Epidermal melanocyte (primary cell): Measurements from ENCODE around the gene CRYBG1.

ENCODE experiments used
- DNase-seq: peaks from one replicate; pipeline ENCODE4 v3.0.0; 2011; ENCODE audit warnings: low spot score; ENCODE audit not compliant: insufficient read length

The CRYBG1 gene

DNA sequence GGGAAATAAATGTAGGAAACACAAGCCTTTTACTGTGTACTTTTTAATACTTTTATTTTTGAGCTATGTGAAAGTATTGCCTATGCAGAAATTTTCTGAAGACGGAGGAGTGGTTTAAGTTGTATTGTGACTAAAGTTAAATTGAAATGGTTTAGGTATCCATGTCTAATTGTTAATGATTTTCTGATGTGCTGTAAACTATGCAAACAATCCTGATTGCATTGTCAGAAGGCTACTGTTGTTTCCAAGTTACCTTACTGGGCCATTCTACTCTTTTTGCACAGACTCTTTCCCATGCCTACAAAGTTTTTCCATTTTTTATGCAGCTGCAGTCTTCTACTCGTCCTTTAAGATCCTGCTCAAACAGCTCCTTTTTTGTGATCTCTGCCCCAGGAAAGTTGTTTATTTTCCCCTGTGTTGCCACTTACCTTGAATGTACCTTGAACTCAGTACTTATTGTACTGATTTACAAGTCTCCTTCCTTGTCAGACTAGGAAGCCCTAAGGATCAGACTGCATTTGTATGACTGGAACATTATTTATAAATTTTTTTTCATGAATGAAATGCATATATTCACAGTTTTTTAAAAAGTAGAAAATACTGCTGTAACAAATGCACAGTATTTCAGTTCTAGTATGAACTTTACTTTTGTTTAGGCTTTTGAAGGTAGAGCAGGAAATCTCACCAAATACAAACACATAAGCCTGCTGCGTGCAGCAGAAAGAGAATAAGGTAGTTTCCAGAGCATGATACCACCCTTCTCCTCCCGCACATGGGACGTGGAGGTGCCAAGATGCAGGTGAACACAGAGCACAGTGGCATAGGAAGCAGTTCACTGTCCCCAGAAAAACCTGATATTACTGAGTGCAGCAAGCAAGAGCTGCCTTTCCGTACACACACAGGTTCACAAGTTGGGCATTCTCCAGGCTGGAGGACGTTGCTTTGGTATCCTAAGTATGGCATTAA lies 97.8 kb downstream of the CRYBG1 start:
- no peak for DNase-seq

DNA sequence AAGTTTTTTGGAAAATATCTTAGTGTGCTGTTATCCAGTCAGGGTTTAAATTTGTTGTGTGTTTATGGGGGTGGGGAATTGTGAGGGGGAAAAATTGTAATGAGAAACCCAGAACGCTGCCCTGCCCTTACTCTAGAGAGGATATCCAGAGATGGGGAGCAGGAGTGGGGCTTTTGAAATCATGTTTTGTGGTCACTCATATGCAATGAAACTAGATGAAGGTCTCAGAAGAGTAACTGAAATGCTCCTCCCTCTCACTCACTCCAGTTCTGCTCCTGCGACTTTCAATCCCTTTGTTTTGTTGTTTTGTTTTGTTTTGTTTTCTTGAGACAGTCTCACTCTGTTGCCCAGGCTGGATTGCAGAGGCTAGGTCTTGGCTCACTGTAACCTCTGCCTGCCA lies 100.0 kb downstream of the CRYBG1 start:
- no peak for DNase-seq

DNA sequence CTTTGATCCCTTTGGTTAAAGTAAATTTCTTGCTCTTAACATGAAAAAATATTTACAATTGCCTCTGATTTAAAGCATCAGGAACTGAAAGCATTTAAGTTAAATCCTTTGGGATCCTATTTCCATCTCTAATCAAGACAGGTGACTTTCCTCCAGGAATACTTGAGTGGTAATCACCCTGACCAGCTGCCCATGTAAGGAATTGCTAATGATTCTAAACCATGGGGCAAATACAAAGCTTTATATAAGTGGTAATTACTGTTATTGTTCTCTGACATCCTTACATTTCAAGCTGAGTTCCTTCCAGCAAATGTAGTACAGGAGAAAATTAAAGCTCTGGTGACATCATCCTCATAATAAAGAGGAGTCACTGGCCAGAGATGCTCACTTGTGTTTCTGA lies 100.6 kb downstream of the CRYBG1 start:
- no peak for DNase-seq

DNA sequence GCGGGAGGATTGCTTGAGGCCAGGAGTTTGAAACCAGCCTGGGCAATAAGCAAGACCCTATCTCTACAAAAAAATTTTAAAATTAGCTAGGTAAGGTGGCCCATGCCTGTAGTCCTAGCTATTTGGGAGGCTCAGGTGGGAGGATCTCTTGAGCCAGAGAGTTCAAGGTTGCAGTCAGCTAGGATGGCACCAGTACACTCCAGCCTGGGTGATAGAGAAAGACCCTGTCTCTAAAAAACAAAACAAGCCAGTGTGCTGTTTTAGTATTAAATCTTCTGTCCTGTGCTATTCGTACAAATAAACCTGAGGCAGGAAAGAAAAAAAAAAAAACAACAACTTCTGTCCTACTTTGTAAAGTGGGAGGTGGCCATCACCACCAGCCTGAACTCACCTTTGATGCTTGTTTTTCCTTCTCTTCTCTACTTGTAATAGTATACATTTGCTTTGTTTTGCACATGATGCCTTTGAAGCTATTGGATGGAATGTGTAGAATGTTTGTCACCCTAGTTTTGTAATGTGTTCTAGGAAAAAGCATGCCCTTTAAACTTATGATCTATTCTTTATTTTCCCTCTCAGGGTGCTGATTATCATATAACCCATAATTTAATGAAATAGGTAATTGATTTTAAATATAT lies 102.5 kb downstream of the CRYBG1 start:
- no peak for DNase-seq

DNA sequence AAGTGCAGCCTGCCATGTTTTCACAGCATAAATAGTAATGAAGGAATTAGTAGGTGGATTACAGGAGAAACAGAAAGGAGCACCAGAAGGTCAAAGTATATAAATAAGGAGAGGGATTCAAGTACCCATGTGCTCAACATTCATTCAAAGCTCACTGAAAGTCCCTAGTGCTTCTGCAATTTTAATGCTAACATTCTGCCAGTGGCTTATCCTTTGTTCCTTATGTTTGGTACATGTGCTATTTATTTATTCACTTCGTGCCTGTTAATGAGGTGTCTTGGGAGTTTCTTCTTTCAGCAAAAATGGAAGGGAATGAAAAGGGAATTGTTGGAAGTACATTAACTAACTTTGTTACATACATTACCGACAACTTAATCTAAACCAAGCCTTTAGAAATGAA lies 105.7 kb downstream of the CRYBG1 start:
- DNase-seq: no peak

DNA sequence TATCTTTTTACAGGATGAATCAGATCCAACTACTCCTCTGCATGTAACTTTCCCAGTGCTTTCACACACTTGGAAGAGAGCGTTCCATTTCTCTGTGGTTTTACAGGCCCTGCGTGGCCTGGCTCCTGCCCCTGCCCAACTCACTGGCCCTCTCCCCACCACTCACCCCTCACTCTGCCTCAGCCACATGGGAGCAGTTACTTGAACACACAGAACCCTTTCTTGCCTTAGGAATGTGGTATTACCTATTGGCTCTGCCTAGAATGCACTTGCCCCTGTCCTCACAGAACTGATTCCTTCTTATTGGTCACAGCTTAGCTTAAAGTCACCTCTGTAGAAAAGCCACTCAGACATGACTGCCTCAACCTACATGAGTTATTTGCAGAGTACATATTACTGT lies 108.4 kb downstream of the CRYBG1 start:
- DNase-seq: no peak

DNA sequence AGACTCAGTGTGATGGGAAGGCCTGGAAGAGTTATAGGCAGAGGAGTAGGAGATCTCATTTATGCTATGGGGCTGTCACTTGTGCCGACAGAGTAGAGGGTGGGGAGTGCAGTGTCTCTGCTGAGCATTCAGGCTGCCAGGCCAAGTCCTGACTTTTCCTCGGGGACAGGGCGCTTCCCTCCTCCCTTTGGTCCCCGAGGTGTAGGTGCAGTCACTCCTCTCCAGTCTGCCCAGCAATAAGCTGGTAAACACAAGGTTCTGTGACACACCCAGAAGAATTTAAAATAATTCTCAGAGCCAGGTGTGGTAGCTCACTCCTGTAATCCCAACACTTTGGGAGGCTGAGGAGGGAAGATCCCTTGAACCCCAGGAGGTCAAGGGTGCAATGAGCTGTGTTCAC lies 109.4 kb downstream of the CRYBG1 start:
- no peak for DNase-seq

DNA sequence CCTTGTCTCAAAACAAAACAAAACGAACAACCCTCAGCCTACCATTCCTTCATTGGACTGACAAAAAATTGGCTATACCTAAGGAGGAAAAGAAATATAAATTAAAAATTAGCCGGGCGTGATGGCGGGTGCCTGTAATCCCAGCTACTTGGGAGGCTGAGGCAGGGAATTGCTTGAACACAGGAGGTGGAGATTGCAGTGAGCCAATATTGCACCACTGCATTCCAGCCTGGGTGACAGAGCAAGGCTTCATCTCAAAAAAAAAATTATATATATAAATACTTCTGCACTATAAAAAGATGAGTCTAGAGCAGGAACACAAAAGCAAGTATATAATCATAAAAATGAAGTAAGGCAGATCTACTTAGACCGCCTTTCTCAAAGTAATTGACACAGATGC lies 109.8 kb downstream of the CRYBG1 start:
- no peak for DNase-seq

DNA sequence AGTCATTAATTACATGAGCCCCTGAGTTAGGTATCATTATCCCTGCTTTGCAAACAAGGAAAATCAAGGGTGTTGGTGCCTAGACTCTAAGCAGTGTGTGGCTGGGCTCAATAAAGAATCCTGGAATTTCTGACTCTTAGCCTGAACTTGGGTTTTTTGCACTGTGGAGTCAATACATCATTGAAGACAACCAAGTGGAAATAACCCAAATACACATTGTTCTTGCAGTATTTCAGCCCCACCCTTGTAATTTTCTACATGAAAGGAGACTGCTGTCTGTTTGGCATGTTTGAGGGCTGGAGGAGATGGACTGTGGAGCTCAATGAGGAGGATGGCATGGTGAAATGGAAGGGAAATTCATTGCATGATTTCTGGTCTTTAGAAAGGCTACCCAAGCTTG lies 110.3 kb downstream of the CRYBG1 start:
- no peak for DNase-seq

DNA sequence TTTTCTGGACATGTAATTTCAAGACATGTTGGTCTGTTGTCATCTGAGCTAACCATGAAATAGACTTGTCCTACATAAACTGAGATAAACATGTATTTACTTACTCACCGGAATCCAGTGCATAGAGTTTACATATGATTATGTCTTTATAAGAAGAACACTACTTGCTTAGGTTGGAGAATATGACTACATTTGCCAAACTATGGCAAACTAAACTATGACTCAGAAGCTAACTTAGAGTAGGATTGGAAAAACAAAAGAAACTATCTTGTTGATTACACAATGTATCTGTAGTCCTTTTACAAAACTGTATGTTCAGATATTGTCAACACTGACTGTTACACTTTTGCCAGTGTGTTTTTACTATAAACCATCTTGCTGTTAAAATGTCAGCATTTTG lies 113.3 kb downstream of the CRYBG1 start:
- DNase-seq: no peak

DNA sequence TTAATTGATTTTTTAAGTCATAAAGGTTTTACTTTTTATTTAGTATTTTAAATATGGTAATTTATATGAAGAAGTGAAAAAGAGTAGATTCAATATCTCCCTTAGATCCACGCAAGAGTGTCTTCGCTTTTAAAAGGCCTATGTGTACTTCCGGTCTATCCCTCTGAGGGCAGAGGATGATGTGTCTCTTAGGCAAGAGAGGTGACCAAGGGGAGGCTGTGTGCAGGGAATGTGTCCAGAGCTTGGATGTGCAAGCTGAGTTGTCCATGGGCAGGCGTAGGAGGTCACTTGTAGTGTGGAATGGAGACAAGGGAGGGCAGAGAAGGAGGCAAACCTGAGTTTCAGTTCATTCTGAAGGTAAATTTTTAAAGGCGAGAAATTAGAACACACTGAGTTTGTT lies 113.9 kb downstream of the CRYBG1 start:
- DNase-seq: no peak

DNA sequence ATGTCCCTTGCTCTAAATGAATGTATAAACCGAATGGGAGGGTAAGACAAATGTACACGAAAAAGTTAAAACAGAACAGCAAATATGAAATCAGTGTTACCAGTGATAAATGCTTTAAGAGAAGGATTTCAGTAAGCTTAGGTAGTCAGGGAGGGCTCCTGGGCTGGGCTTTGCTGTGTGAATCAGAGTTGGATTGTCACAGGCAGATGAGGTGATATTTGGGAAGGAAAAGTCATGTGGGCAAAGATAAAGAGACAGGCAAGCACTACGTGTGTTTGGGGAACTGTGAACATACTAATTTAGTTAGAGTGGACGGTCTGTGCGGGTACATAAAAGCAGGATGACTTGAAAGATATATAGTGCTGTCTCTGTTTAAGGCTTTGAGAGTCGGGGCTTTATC lies 114.8 kb downstream of the CRYBG1 start:
- DNase-seq: no peak

DNA sequence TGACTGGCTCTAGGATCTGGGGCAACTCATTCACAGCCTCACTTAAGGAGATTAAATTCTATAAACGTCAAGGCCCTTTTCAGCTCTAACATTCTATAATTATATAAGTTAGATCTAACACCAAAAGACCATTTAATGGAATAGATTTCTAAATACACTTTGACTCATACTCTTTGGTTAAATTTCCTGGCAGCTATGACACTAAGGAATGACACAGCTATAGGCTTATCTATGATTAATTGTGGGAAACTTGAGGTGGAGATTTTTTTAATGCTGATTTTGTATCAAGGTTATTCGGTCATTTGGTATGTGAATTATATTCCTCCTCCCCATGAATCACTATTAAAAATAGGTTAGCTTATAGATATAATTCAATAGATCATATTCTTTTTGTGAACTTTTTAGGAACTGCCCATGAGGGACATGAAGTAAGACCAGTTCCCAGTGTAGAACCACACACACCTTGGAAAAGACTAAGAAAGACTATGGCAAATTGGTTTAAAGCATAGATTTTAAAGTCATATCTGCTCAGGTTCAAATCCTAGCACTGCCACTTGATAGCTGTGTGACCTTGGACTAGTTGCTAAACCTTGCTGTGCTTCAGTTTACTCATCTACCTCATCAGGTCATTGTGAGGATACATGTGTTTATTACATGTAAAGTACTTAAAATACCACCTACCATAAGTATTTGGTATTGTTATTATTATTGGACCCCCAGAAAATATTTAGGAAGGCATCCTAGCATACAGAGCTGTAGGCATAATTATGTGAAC lies 116.0 kb downstream of the CRYBG1 start:
- no peak for DNase-seq

DNA sequence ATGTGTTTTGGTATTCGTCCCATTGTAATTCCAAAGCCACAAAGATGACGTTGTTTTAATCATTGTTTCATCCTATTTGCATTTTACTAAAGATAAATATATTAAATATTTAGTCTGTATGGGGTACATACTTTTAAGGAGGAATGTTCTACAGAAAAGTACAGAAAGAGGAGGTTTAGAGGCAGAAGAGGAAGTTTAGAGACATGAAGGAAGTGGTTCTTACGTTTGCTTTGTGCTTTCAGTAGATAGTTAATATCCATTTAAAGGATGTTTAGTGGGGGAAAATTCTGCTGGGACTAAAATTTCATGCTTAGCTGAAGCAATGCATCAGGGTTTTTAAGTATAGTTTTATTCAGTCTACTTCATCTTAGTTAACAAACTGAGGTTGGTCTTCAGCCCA lies 116.6 kb downstream of the CRYBG1 start:
- DNase-seq: no peak

DNA sequence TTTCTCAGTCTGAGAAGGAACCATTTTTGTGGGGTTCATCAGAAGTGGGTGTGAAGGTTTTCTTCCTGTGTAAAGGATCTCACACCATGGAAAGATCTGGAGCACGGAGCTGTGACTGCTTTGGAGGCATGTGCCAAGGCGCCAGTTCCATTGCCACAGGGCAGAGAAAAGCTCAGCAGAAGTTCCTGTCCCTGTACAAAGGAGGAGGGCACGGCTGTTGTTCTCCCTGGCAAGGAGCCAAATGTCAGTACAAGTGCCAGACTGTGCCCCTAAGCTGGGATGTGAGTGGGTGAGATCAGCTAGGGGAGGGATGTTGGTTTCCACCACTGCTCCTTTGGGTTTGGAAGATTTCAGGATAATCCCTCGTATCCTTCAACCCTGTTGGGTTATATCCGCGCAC lies 117.3 kb downstream of the CRYBG1 start:
- DNase-seq: no peak

DNA sequence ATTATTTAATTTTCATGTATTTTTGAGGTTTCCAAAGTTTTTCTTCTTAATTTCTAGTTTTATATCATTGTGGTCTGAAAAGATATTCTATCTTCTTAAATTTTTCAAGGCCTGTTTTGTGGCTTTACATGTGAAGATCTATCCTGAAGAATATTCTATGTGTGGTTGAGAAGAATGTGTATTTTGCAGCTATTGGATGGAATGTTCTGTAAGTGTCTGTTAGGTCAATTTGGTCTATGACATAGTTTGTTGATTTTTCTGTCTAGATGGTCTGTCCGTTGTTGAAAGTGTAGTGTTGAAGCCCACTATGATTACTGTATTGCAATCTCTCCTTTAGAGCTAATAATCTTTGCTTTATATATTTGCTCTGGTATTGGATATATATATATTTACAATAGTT lies 125.7 kb downstream of the CRYBG1 start:
- DNase-seq: no peak

DNA sequence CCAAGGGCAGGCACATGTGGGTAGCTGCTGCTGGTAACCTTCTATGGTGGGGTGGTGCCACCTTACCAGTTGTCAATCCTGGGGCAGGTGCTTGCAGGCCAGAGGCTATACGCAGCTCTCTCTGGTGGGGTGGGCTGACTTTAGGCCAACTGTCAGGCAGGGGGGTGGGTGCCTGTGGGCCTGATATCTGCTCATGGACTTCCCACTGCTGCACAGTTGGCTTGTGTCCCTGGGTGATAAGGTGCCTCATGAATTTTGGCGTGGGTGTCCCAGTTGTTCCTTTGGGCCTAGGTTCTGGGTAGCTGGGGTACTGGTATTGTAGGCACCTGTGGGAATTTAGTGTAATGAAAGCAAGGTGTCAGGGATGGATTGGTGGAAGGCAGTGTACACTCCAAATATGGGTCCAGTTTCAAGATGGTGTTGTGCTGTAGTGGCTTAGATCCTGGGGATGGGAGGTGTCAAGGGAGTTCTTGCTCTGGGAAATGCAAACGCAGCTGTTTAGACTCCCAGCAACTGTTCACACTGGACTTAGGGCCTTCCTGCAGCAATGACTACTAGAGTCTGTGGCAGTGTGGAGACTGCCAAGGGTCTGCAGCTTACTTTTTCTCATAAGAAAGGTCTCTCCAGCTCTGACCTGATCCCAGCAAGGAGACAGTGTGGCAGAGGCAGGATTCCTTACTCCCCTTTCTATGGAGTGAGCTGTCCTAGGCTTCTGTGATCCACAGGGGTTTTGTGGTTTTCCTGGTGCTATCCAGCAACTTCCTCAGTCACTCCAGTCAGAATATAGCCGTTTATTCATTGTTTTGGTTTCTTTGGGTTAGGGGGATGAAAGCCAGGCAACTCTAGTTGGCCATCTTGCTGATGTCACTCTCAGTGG lies 128.2 kb downstream of the CRYBG1 start:
- no peak for DNase-seq

DNA sequence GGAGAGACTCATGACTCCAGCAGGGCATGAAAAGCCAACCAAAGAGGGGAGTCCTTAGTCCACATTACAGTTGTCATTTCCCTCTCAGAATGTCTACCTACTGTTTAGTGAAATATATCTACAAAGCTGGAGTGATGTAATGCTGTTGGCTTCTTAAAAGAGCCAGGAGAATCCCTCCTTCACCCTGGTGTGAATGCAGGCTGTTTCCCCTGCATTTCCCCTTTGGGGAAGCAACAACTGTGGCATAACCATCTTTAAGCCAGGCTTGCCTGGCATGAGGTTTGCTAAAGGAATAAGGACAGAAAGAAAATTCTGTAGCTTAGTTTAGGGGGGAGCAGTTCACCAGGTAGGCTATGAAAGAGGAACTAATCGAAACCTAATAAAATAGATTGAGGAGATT lies 129.5 kb downstream of the CRYBG1 start:
- DNase-seq: no peak

DNA sequence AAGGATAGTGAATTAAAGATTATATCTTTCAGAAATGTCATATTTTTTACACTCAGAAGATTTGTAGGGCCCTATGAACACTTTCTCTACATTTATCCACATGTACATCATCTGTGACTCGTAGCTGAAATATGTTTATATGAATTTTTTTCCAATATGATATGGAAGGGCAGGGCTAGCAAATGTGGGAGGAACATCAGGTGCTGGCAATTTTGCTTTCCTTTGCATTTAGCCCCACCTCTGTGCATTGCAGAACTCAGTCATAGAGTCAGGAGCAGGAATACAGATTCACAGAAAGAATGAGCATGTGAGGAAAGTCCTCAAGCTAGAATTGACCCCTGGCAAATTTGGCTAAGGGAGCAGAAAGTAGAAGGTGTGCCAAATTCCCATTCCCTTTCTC lies 129.9 kb downstream of the CRYBG1 start:
- no peak for DNase-seq

DNA sequence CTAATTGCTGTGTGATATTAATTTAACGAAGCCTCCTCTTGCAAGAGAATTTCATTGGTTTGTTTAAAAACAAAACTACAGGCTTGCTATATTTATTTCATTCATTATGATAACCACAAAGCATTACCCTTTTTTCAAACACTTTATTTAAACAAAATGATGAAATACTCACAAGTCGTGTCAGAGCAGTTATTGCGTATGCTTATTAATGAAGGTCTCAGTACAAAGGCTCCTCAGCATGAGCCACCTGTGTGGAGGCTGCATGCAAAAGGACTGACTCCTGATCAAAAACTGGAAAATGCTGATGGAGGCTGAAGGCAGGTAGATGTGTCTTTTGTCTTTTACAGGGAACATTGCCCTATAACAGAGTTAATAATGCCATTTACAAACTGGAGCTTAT lies 130.5 kb downstream of the CRYBG1 start:
- no peak for DNase-seq

DNA sequence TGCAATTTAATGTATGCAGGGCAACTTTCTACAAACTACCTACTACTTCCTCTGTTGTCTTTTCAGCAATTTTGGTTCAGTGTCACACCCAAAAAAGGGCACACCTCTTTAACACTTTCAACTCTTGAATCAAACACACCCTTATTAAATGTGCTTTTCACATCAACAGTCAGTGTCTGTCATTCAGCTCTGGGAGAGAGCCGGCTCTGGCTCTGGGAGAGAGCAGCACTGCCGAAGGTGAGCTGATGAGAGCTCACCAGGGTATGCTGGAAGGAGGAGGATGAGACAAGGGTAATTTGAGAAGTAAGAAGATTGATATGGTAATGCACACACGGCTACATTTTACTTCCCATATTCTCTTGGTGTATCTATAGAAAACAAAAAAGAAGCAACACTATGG lies 134.5 kb downstream of the CRYBG1 start:
- DNase-seq: no peak
